ENCODE measurements around the gene BNIP2.

The BNIP2 gene

GRCh38 chr15:59636184-59636583, 52.9 kb downstream of the BNIP2 start:
- no peak for DNase-seq (ENCODE audit: low read depth)

GRCh38 chr15:59632714-59633113, 56.4 kb downstream of the BNIP2 start:
- no peak for DNase-seq (ENCODE audit: low read depth)

- no peak for DNase-seq (ENCODE audit: low read depth)
These were observed 66.8 kb downstream of the BNIP2 start for GRCh38 chr15:59622289-59622688.

GRCh38 chr15:59618406-59618805, 70.7 kb downstream of the BNIP2 start:
- no peak for DNase-seq (ENCODE audit: low read depth)

GRCh38 chr15:59616379-59616778, 72.7 kb downstream of the BNIP2 start:
- no peak for DNase-seq (ENCODE audit: low read depth)

GRCh38 chr15:59615661-59616060, 73.5 kb downstream of the BNIP2 start:
- no peak for DNase-seq (ENCODE audit: low read depth)

GRCh38 chr15:59614153-59614552, 75.0 kb downstream of the BNIP2 start:
- no peak for DNase-seq (ENCODE audit: low read depth)

GRCh38 chr15:59611276-59612260, 77.6 kb downstream of the BNIP2 start, which contains the start of gene GCNT3:
Gene GCNT3, plus strand, starts transcription at chr15:59611783. Its CDS starts 6,456 bp downstream, at chr15:59618239.
- DNase-seq (ENCODE audit: low read depth) = no peak

- DNase-seq (ENCODE audit: low read depth) = no peak
These were observed 79.1 kb downstream of the BNIP2 start for GRCh38 chr15:59609730-59610712.

Data from activated T-helper 9 cell treated with anti-CD3 and anti-CD28 coated beads, Interleukin-2, amount 50 U/mL, for 16 hours (primary cell).